HG02840 (cell line): Measurements from ENCODE around the gene SELENOF.

Source experiments
- ATAC-seq: cut with Tn5 transposase; IDR thresholded peaks from one replicate; pipeline ENCODE4 v1.9.1; 2021; ENCODE audit warnings: mild to moderate bottlenecking, moderate library complexity, moderate number of reproducible peaks; ENCODE audit not compliant: unreplicated experiment, low FRiP score

The SELENOF gene

GRCh38 chr1:86860424-86860823, 53.5 kb downstream of the SELENOF start:
- ATAC-seq: no peak

GRCh38 chr1:86860020-86860419, 53.9 kb downstream of the SELENOF start:
- no peak for ATAC-seq

- ATAC-seq: no peak
Measured at GRCh38 chr1:86858524-86859261, 55.2 kb downstream of the SELENOF start.

- ATAC-seq: no peak
Measured at GRCh38 chr1:86856196-86856595, 57.7 kb downstream of the SELENOF start.

- ATAC-seq: no peak
Measured at GRCh38 chr1:86854352-86854751, 59.6 kb downstream of the SELENOF start.

- ATAC-seq: no peak
Measured at GRCh38 chr1:86852782-86853408, 61.0 kb downstream of the SELENOF start.

GRCh38 chr1:86852289-86852688, 61.6 kb downstream of the SELENOF start:
- ATAC-seq: no peak

GRCh38 chr1:86849756-86850155, 64.2 kb downstream of the SELENOF start:
- no peak for ATAC-seq

GRCh38 chr1:86848654-86849053, 65.3 kb downstream of the SELENOF start:
- ATAC-seq: no peak

- ATAC-seq: no peak
Measured at GRCh38 chr1:86846164-86846647, 67.7 kb downstream of the SELENOF start.

GRCh38 chr1:86845514-86845913, 68.4 kb downstream of the SELENOF start:
- no peak for ATAC-seq

GRCh38 chr1:86841116-86841515, 72.8 kb downstream of the SELENOF start:
- ATAC-seq: no peak

GRCh38 chr1:86833461-86834215, 80.3 kb downstream of the SELENOF start:
- no peak for ATAC-seq

- no peak for ATAC-seq
Measured at GRCh38 chr1:86832433-86832832, 81.5 kb downstream of the SELENOF start.

GRCh38 chr1:86829321-86829720, 84.6 kb downstream of the SELENOF start:
- ATAC-seq: no peak

GRCh38 chr1:86828024-86828423, 85.9 kb downstream of the SELENOF start:
- ATAC-seq: no peak

- ATAC-seq: no peak
Measured at GRCh38 chr1:86826856-86827255, 87.1 kb downstream of the SELENOF start.

- no peak for ATAC-seq
Measured at GRCh38 chr1:86825319-86825718, 88.6 kb downstream of the SELENOF start.

- no peak for ATAC-seq
Measured at GRCh38 chr1:86823821-86824500, 90.0 kb downstream of the SELENOF start.

- no peak for ATAC-seq
Measured at GRCh38 chr1:86823386-86823785, 90.5 kb downstream of the SELENOF start.

GRCh38 chr1:86822459-86822858, 91.5 kb downstream of the SELENOF start:
- no peak for ATAC-seq
